ENCODE data around the gene RALY. TPM values are rescaled to one million over a fixed set of nuclear protein-coding genes. Genes with fewer than 3 reads are reported as not detected.

Gene RALY
- polyA plus RNA-seq, 3 donors: 66.0 to 109 (median 100) TPM

- 73 to 97% (median 87%) methylated on average over 2 to 5 of the region's 5 CpGs for WGBS, 3 donors
- no peak overlapping the region for H3K27ac ChIP-seq (ENCODE audit: low read depth, low read length)
Observed at GRCh38 chr20:34089175-34089479, 95.4 kb downstream of the RALY start.

GRCh38 chr20:34089655-34090345 is 96.1 kb downstream of the RALY start:
- WGBS, 3 donors: 43 to 92% (median 86%) methylated on average over 13 of the region's 13 CpGs
- no peak overlapping the region for H3K27ac ChIP-seq (ENCODE audit: low read depth, low read length)

GRCh38 chr20:34090645-34091044 is 96.9 kb downstream of the RALY start:
- 94 to 97% (median 96%) methylated on average over 2 of the region's 2 CpGs for WGBS, 3 donors

GRCh38 chr20:34091637-34092200 is 98.0 kb downstream of the RALY start:
- no peak overlapping the region for H3K27ac ChIP-seq (ENCODE audit: low read depth, low read length)
- 88 to 94% (median 92%) methylated on average over 6 of the region's 6 CpGs for WGBS, 3 donors

More at GRCh38 chr20:34090645-34091044, 96.9 kb downstream of the RALY start:
- H3K27ac ChIP-seq (ENCODE audit: low read depth, low read length): no peak overlapping the region

- no peak overlapping the region for H3K27ac ChIP-seq (ENCODE audit: low read depth, low read length)
- WGBS, 3 donors: 94 to 96% (median 96%) methylated on average over 2 of the region's 2 CpGs
Observed at GRCh38 chr20:34093895-34094294, 100.2 kb downstream of the RALY start.

GRCh38 chr20:34095825-34096224 is 102.1 kb downstream of the RALY start:
- no peak overlapping the region for H3K27ac ChIP-seq (ENCODE audit: low read depth, low read length)

DNA sequence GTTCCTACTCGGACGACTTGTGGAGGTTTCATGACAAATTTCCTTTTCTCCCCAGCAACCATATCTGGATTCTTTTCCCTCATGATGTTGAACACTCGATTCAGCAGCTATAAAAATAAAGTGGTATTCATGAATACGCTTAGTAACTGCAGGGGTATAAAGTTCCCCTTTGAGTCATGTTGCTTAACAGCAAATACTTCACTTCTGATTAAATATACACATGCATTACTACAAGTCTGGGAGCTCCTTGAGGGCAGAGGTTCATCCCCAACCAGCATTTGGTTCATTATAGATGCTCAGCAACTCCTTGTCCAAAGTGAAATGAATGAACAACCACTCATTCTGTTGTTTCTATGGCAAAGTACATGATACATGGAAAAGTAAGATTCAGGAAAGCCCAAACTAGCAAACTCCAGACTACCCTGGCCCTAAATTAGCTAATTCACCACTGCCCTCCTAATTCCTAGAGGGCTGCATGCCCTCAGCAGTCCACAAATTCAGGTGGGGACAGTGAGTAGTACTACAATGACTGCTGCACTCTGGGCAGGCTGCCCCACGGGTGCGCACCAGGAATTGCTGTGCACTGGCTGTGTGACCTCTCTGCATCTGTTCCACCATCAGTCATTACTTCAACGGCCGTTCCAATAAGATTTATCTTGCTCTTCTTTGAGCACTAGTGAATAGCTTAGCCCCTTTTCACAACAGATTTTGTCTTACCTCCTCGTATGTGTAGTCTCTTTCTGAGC is 103.2 kb downstream of the RALY start:
- 87 to 88% (median 87%) methylated on average over 9 of the region's 9 CpGs for WGBS, 3 donors
- no peak overlapping the region for H3K27ac ChIP-seq (ENCODE audit: low read depth, low read length)

DNA sequence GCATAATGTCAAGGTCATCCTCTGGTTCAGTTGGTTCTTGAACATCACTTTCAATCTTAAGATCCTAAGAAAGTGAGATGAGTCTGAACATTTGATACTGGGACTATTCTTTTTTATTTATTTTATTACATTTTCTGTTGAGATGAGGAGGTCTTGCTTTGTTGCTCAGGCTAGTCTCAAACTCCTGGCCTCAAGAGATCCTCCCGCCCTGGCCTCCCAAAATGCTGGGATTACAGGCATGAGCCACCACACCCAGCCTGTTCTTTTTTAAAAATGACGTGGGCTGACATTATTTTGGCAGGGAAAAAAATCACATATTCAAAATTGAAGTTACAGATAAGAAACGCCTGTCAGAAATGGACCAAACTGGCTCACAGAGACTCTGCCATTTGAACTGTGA is 104.9 kb downstream of the RALY start:
- 62 to 79% (median 76%) methylated on average over 3 of the region's 3 CpGs for WGBS, 3 donors
- no peak overlapping the region for H3K27ac ChIP-seq (ENCODE audit: low read depth, low read length)

DNA sequence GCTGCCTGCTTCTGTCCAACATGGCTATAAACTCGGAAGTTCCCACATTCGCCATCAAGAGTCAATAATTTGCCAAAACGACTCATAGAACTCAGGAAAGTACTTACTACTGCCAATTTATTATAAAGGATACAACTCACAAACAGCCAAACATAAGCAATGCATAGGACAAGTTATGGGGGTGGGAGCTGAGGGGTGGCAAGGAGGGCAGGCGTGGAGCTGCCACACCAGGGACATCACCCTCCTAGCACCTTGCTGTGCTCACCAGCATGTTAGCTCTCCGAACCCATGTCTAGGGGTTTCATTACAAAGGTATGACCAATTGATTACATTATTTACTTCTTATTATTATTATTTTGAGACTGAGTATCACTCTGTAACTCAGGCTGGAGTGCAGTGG is 106.0 kb downstream of the RALY start:
- 82 to 86% (median 82%) methylated on average over 5 of the region's 5 CpGs for WGBS, 3 donors

GRCh38 chr20:34100576-34100975 is 106.9 kb downstream of the RALY start:
- H3K27ac ChIP-seq (ENCODE audit: low read depth, low read length): no peak overlapping the region
- 37 to 82% (median 75%) methylated on average over 3 of the region's 3 CpGs for WGBS, 3 donors

More for the DNA sequence above, 106.0 kb downstream of the RALY start:
- no peak overlapping the region for H3K27ac ChIP-seq (ENCODE audit: low read depth, low read length)

GRCh38 chr20:34102342-34102741 is 108.6 kb downstream of the RALY start:
- no peak overlapping the region for H3K27ac ChIP-seq (ENCODE audit: low read depth, low read length)
- 97 to 100% (median 98%) methylated on average over 2 of the region's 2 CpGs for WGBS, 3 donors

DNA sequence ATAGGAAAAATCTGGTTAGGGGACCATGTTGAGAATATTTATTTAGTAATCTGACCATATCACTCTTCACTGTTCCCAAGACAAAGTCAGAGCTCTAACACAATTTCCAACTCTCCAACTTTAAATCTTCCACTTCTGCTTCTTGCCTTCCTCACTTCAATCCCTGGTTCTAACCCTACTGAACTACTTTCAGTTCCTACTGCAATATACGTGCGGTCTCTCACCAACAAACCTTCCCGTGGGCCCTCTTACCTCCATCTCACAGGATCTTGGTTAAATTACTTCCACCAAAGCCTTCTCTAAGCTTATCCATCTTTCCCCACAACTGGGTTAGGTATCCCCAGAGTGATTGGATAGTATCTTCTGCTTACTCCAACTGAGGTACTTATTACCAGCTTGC is 110.3 kb downstream of the RALY start:
- no peak overlapping the region for H3K27ac ChIP-seq (ENCODE audit: low read depth, low read length)
- 86 to 93% (median 90%) methylated on average over 3 of the region's 3 CpGs for WGBS, 3 donors

DNA sequence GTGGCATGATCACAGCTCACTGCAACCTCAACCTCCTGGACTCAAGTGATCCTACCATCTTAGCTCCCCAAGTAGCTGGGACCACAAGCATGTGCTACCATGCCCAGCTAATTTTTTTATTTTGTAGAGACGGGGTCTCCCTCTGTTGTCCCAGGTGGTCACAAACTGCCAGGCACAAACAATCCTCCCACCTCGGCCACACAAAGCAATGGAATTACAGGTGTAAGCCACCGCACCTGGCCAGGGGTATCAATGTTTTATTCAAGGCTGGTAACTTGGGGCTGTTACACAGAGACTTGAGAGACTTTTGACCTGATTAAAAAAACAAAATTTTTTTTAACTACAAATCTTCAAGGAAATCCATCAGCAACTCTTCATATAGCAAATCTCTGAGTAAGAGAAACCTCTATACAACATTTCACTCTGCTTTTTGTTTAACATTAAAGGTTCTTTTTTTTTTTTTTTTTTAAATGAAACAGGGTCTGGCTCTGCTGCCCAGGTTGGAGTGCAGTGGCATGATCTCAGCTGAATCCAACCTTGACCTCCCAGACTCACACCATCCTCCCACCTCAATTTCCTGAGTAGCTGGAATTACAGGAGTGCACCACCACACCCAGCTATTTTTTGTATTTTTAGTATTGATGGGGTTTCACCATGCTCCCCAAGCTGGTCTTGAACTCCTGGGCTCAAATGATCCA is 112.4 kb downstream of the RALY start:
- 81 to 98% (median 94%) methylated on average over 3 of the region's 3 CpGs for WGBS, 3 donors
- no peak overlapping the region for H3K27ac ChIP-seq (ENCODE audit: low read depth, low read length)

DNA sequence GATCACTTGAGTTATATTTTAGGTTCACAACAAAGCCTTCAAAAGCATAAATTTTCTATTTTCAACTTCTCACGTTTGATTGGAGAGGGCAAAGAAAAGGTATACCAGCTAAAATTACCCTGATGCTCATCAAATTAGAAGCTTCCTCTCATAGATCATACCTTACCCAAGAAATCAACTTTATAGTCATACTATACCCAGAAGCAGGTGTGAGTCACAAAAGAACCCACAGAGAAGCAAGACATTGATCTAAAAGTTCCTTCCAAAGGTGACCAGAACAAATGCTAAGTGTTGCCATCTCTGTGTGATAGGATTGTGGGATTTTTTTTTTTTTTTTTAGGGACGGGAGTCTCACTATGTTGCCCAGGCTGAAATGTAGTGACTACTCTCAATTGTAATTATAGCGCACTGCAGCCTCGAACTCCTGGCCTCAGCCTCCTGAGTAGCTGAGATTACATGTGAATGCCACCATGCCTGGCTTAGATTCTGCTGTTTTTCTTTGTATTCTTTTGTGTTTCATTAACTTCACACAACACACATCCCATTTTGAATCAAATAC is 115.0 kb downstream of the RALY start:
- H3K27ac ChIP-seq (ENCODE audit: low read depth, low read length): no peak overlapping the region
- 70 to 80% (median 76%) methylated on average over 4 of the region's 4 CpGs for WGBS, 3 donors

DNA sequence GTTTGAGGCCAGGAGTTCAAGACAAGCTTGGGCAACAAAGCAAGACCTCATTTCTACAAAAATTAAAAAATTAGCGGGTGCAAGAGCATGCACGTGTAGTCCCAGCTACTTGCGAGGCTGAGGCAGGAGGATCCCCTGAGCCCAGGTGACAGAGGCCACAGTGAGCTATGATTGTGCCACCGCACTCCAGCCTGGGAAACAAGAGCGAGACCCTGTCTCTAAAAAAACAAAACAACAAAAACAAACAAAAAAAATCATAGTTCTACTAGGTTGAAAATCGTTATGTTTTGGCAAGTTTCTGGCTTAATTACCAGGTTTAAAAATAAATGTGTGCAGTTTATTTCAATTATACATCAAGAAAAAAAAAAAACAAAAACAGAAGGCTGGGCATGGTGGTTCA is 115.7 kb downstream of the RALY start:
- no peak overlapping the region for H3K27ac ChIP-seq (ENCODE audit: low read depth, low read length)
- WGBS, 3 donors: 78 to 91% (median 88%) methylated on average over 6 of the region's 6 CpGs

DNA sequence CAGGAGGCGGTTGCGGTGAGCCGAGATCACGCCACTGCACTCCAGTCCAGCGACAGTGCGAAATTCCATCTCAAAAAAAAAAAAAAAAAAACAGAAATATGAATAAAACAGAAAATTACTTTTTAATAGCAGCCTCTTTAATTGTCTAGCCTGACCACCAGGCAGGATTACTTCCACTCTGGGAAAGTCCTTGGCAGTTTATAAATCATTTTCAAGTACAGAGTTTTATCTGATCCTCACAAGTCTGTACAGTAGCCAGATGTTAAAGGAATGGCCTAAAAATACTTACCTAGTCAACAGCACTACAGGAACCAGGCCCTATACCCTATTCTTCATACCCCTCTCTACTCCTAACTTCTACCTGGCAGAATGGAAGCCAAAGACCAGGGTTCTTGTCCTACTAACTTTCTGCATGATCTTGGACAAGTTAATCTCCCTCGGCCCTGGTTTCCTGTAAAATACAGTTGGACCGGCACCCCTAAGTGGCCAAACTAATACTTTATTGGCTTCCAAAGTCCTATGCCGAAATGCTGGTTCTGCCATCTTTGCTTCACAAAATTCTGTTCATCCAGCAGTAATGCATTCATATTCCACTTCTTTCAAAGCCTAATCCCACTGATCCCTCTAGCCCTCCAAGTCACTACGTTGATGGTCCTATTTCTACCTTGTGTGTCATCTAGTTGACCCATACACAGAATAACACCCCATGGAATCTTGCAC is 116.5 kb downstream of the RALY start:
- WGBS, 3 donors: 65 to 82% (median 72%) methylated on average over 10 of the region's 10 CpGs
- H3K27ac ChIP-seq (ENCODE audit: low read depth, low read length): no peak overlapping the region

DNA sequence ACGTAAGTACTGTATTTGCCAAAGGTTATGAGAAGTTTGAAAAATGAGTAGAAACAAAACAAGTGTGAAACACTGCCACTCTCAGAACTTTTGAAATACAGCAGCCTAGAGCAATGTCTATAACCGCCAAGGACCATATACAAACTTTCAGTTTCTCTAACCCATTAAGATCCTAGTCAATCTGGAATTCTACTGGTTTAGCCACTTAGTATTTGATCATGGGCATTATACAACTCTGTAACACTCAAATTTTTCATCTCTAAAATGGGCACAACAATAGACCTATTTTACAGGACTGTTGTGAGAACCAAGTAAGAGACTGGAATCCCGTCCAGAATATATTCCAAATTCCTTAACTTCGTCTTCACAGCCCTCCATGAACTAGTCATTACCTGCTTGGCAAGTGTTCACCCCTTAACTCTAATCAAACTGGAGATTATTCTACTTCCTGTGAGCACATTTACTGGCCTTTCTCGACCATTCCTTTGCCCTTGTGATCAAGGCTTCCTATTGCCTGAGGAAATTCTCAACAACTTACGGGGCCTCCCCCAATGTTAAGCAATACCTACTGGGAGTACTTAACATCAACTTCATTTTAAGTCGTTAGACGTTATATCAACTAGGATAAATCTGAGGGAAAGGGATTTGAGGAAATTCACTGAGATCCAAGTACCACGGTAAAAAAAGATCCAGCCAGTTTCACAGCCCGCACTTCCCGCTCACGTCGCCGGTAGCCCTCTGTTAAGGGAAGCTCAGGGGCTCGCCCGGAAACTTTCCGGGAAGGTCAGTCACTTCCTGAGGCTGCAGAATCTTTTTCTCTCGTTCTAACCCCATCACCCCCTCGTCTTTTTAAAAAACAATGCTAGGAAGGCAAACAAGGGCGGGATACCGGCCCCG is 117.3 kb downstream of the RALY start:
- peak overlapping the region; percentile 75 for H3K27ac ChIP-seq (ENCODE audit: low read depth, low read length)
- 3% methylated on average over 22 of the region's 22 CpGs for WGBS, 3 donors

Measured in adipose tissue (tissue), 3 donors.